ENCODE measurements around the gene SPIRE2. TPM values are rescaled to one million over a fixed set of nuclear protein-coding genes. Genes with fewer than 3 reads are reported as not detected.
A peak's percentile ranks its signal among the peaks of the same experiment; 100 is the strongest.
"Not testable (repeated sequence)": the region's sequence is repeated elsewhere in the genome, so short reads cannot be mapped to it uniquely, and the experiment has no call there.

Gene SPIRE2
- total RNA-seq, 5 donors from 2014 or later (not counting 1 experiment from before 2014, with no cell fraction given): 0.23 to 1.1 (median 0.56) TPM; not detected in 1

DNA sequence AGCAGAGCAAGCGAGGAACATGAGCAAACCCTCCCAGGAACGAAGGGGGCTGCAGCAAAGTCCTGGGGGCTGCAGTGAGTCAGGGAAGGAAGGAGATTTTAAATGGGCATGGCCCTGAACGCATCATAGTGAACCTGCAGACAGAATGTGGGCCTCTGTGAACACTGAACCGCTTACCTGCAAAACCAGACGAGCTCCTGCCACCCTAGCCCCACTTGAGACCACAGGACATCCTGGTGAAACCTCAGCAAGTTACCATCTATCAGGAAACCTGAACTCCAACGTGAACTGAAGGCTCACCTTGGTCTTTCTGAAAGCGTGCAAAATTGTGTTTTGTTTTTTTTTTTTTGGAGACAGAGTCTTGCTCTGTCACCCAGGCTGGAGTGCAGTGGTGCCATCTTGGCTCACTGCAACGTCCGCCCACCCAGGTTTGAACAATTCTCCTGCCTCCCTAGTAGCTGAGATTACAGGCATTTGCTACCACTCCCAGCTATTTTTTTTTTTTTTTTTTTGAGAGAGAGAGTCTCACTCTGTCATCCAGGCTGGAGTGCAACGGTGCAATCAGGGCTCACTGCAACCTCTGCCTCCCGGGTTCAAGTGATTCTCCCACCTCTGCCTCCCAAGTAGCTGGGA, 42.6 kb upstream of the SPIRE2 start:
- H3K4me1 Mint-ChIP-seq: peaks cover 34 to 36% (median 34%) of the 10 kb centered on the region in 3 donors
- peak overlapping the region in 1 of 2 donors; percentile 15 for H3K4me3 ChIP-seq (ENCODE audit: control insufficient read depth in 1 of 2, extremely low read depth in 1 of 2, low read length in 1 of 2)
- 11% methylated on average over 3 of the region's 11 CpGs for WGBS (ENCODE audit: insufficient coverage)
- DNase-seq: peak; percentile 18 to 74 (median 48)
- H3K9me3 Mint-ChIP-seq: no peaks in the 10 kb centered on the region
- peak overlapping the region in 2 of 3 donors; percentile 15 to 64 for H3K4me3 Mint-ChIP-seq
- ChIA-PET CTCF (interaction anchor here (0.6 to 0.9 kb wide), 3 partner anchors 24 to 83 kb away, joined by 3 to 6 read pairs (median 4); no protein-coding TSS in a partner anchor), POLR2A (interaction anchor here in 1 of 2 donors (0.6 to 0.7 kb wide), 2 partner anchors 69 to 89 kb away, joined by 6 to 9 read pairs; no protein-coding TSS in a partner anchor)
- no peaks in the 10 kb centered on the region for H3K9me3 ChIP-seq
- peaks cover 20 to 37% of the 10 kb centered on the region in 2 experiments for H3K4me1 ChIP-seq (ENCODE audit: control insufficient read depth in 1 of 2, extremely low read depth in 1 of 2, insufficient read depth in 2 of 2, low read length in 2 of 2)
- ATAC-seq (replicated peaks in 1 of 4): peak; percentile 81 to 91 (median 87)
- H3K36me3 Mint-ChIP-seq: no peaks in the 10 kb centered on the region
- no peaks in the 10 kb centered on the region for H3K36me3 ChIP-seq (ENCODE audit: control insufficient read depth in 2 of 2, extremely low read depth in 1 of 2, insufficient read depth in 1 of 2, low read length in 1 of 2)
- H3K27me3 ChIP-seq (replicated peaks in 1 of 2; ENCODE audit: control insufficient read depth in 2 of 2, extremely low read depth in 1 of 2, insufficient read depth in 2 of 2, low read length in 1 of 2): no peaks in the 10 kb centered on the region
- peak overlapping the region; percentile 61 to 83 for H3K27ac Mint-ChIP-seq
- H3K27ac ChIP-seq (ENCODE audit: low read length): no peak overlapping the region
- H3K27me3 Mint-ChIP-seq: no peaks in the 10 kb centered on the region

DNA sequence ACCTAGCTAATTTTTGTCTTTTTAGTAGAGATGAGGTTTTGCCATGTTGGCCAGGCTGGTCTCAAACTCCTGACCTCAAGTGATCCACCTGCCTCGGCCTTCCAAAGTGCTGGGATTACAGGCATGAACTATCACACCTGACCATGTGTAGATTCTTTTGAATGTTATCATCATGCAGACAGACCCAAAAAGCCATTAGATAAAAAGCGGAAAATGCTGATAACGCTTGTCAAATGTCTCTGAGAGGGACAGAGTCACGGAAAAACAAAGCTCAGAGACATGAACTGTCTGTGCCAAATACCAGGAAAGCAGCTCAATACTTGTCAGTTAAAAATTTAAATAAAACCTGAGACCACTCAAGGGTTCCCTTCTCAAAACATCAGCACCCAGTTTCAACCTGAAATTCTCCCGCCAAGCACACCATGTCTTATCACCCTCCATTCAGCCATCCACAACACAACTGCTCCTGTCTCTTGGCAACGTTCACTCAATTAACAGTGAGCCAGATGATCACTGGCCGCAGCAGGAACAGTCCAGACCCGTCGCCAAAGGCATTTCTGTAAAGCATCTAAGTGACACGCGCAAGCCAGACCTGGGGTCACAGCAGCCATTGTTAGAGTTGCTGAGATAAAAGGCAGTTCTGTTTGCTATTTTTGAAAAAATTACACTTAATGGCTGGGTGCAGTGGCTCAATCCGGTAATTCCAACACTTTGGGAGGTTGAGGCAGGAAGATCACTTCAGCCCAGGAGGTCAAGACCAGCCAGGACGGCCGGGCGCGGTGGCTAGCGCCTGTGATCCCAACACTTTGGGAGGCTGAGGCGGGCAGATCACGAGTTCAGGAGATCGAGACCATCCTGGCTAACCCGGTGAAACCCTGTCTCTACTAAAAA, 41.6 kb upstream of the SPIRE2 start:
- no peaks in the 10 kb centered on the region for H3K9me3 Mint-ChIP-seq
- peak overlapping the region in 1 of 2 donors; percentile 72 for H3K27ac Mint-ChIP-seq
- POLR2A ChIA-PET: interaction anchor here in 1 of 2 donors (0.6 kb wide), 1 partner anchor 70 kb away, joined by 6 read pairs; no protein-coding TSS in a partner anchor
- no peak overlapping the region for H3K4me3 ChIP-seq (ENCODE audit: control insufficient read depth in 1 of 2, extremely low read depth in 1 of 2, low read length in 1 of 2)
- ATAC-seq (replicated peaks in 1 of 4) (no peak), DNase-seq (no peak)
- peak overlapping the region in 1 of 3 donors; percentile 64 for H3K4me3 Mint-ChIP-seq
- 100% methylated on average over 18 of the region's 21 CpGs for WGBS (ENCODE audit: insufficient coverage)
- H3K27ac ChIP-seq (ENCODE audit: low read length): no peak overlapping the region
- H3K36me3 Mint-ChIP-seq: no peaks in the 10 kb centered on the region
- H3K27me3 Mint-ChIP-seq: no peaks in the 10 kb centered on the region
- H3K27me3 ChIP-seq (replicated peaks in 1 of 2; ENCODE audit: control insufficient read depth in 2 of 2, extremely low read depth in 1 of 2, insufficient read depth in 2 of 2, low read length in 1 of 2): no peaks in the 10 kb centered on the region
- H3K9me3 ChIP-seq: no peaks in the 10 kb centered on the region
- H3K4me1 ChIP-seq (ENCODE audit: control insufficient read depth in 1 of 2, extremely low read depth in 1 of 2, insufficient read depth in 2 of 2, low read length in 2 of 2): peaks cover 20 to 37% of the 10 kb centered on the region in 2 experiments
- no peaks in the 10 kb centered on the region for H3K36me3 ChIP-seq (ENCODE audit: control insufficient read depth in 2 of 2, extremely low read depth in 1 of 2, insufficient read depth in 1 of 2, low read length in 1 of 2)
- CTCF ChIA-PET: interaction anchor here in 1 of 2 donors (0.7 kb wide), 1 partner anchor 84 kb away, joined by 6 read pairs; no protein-coding TSS in a partner anchor
- peaks cover 34 to 36% (median 34%) of the 10 kb centered on the region in 3 donors for H3K4me1 Mint-ChIP-seq

DNA sequence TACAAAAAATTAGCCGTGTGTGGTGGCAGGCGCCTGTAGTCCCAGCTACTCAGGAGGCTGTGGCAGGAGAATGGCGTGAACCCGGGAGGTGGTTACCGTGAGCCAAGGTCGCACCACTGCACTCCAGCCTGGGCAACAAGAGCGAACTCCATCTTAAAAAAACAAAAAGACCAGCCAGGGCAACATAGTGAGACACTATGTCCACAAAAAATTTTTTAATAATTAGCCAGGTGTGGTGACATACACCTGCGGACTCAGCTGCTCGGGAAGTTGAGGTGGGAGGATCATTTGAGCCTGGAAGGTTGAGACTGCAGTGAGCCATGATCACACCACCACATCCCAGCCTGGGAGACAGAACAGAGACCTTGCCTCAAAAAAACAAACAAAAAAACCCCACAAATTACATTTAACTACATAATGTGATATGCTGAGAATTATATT, 40.9 kb upstream of the SPIRE2 start:
- Mint-ChIP-seq H3K36me3 (no peaks in the 10 kb centered on the region), H3K9me3 (no peaks in the 10 kb centered on the region), H3K27ac (no peak overlapping the region), H3K4me3 (no peak overlapping the region), H3K27me3 (no peaks in the 10 kb centered on the region), H3K4me1 (peaks cover 37 to 40% (median 38%) of the 10 kb centered on the region in 3 donors)
- Histone ChIP-seq H3K9me3 (no peaks in the 10 kb centered on the region), H3K4me3 (ENCODE audit: control insufficient read depth in 1 of 2, extremely low read depth in 1 of 2, low read length in 1 of 2) (no peak overlapping the region), H3K36me3 (ENCODE audit: control insufficient read depth in 2 of 2, extremely low read depth in 1 of 2, insufficient read depth in 1 of 2, low read length in 1 of 2) (no peaks in the 10 kb centered on the region), H3K27me3 (replicated peaks in 1 of 2; ENCODE audit: control insufficient read depth in 2 of 2, extremely low read depth in 1 of 2, insufficient read depth in 2 of 2, low read length in 1 of 2) (no peaks in the 10 kb centered on the region), H3K27ac (ENCODE audit: low read length) (no peak overlapping the region), H3K4me1 (ENCODE audit: control insufficient read depth in 1 of 2, extremely low read depth in 1 of 2, insufficient read depth in 2 of 2, low read length in 2 of 2) (peaks cover 20 to 37% of the 10 kb centered on the region in 2 experiments)
- ChIA-PET POLR2A (interaction anchor here in 1 of 2 donors (0.6 kb wide), 1 partner anchor 17 kb away, joined by 9 read pairs; no protein-coding TSS in a partner anchor), CTCF (no interaction called here)
- 95% methylated on average over 2 of the region's 9 CpGs for WGBS (ENCODE audit: insufficient coverage)
- ATAC-seq (replicated peaks in 1 of 4) (no peak), DNase-seq (no peak)

DNA sequence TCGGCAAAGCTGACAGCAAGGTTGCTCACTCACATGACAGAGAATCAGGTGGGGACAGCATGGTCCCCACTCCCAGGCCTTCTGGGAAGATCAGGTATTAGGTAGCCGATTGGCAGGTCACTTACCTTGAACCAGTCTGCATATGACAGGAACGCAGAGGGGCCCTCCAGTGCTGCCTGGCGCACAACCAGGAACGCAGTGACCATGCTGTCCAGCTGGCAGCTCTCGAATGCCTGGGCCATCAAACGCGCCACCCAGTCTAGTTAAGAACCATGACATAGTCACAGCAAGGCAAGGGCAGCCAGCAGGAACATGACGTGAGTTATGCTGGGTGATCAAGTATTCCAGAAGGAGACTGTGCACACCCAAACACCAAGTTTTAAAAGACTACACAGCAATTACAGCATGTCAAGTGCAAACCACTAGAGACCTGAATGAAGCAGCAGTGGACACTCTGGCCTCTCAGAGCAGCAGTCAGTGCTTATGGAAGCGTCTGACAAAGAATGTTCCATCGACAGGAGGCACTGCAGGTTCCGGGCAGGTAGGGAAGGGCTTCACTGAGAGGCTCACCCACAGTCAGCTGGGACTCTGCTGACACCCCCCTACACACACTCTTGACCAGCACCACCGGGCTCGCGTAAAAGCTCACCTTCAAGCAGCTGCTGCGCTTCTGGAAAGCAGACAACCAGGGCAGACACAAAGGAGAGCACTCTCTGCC, 36.8 kb upstream of the SPIRE2 start:
- Mint-ChIP-seq H3K4me1 (peaks cover 18 to 20% (median 18%) of the 10 kb centered on the region in 3 donors), H3K4me3 (no peak overlapping the region), H3K27me3 (no peaks in the 10 kb centered on the region), H3K36me3 (no peaks in the 10 kb centered on the region), H3K27ac (no peak overlapping the region), H3K9me3 (no peaks in the 10 kb centered on the region)
- Histone ChIP-seq H3K27ac (ENCODE audit: low read length) (no peak overlapping the region), H3K4me3 (ENCODE audit: control insufficient read depth in 1 of 2, extremely low read depth in 1 of 2, low read length in 1 of 2) (no peak overlapping the region), H3K27me3 (replicated peaks in 1 of 2; ENCODE audit: control insufficient read depth in 2 of 2, extremely low read depth in 1 of 2, insufficient read depth in 2 of 2, low read length in 1 of 2) (no peaks in the 10 kb centered on the region), H3K4me1 (ENCODE audit: control insufficient read depth in 1 of 2, extremely low read depth in 1 of 2, insufficient read depth in 2 of 2, low read length in 2 of 2) (peaks cover 2 to 12% of the 10 kb centered on the region in 2 experiments), H3K9me3 (no peaks in the 10 kb centered on the region), H3K36me3 (ENCODE audit: control insufficient read depth in 2 of 2, extremely low read depth in 1 of 2, insufficient read depth in 1 of 2, low read length in 1 of 2) (no peaks in the 10 kb centered on the region)
- ATAC-seq (replicated peaks in 1 of 4) (no peak), DNase-seq (no peak)
- ChIA-PET POLR2A (no interaction called here), CTCF (interaction anchor here (0.7 to 3.5 kb wide), 4 partner anchors 26 to 89 kb away, joined by 3 to 15 read pairs (median 10); no protein-coding TSS in a partner anchor)
- WGBS (ENCODE audit: insufficient coverage): 95% methylated on average over 15 of the region's 16 CpGs

DNA sequence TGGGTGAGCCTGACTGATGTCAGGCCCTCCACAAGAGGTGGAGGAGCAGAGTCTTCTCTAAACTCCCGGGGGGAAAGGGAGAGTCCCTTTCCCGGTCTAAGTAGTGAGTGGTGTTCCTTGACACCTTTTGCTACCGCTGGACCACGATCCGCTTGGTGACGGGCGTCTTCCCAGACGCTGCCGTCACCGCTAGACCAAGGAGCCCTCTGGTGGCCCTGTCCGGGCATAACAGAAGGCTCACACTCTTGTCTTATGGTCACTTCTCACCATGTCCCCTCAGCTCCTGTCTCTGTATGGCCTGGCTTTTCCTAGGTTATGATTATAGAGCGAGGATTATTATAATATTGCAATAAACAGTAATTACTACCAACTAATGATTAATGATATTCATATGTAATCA, 35.2 kb upstream of the SPIRE2 start:
- peaks cover 10 to 14% (median 13%) of the 10 kb centered on the region in 3 donors for H3K4me1 Mint-ChIP-seq
- H3K27me3 ChIP-seq (replicated peaks in 1 of 2; ENCODE audit: control insufficient read depth in 2 of 2, extremely low read depth in 1 of 2, insufficient read depth in 2 of 2, low read length in 1 of 2); POLR2A ChIA-PET; H3K9me3 ChIP-seq; H3K27ac Mint-ChIP-seq; H3K27ac ChIP-seq (ENCODE audit: low read length); H3K9me3 Mint-ChIP-seq; H3K36me3 ChIP-seq (ENCODE audit: control insufficient read depth in 2 of 2, extremely low read depth in 1 of 2, insufficient read depth in 1 of 2, low read length in 1 of 2); H3K4me3 Mint-ChIP-seq; H3K27me3 Mint-ChIP-seq; H3K4me1 ChIP-seq (ENCODE audit: control insufficient read depth in 1 of 2, extremely low read depth in 1 of 2, insufficient read depth in 2 of 2, low read length in 2 of 2); H3K4me3 ChIP-seq (ENCODE audit: control insufficient read depth in 1 of 2, extremely low read depth in 1 of 2, low read length in 1 of 2); H3K36me3 Mint-ChIP-seq: not testable (repeated sequence)
- ATAC-seq (replicated peaks in 1 of 4) (peak in 1 of 4 experiments; percentile 32), DNase-seq (peak in 34 of 35 experiments; percentile 14 to 68 (median 46))
- 2% methylated on average over 7 of the region's 12 CpGs for WGBS (ENCODE audit: insufficient coverage)
- CTCF ChIA-PET: interaction anchor here (0.8 to 3.5 kb wide), 4 partner anchors 67 to 87 kb away, joined by 3 to 15 read pairs (median 10); no protein-coding TSS in a partner anchor

All from T-cell (primary cell).